GM06990 (cell line): ENCODE measurements around the gene RMDN2.

Experiments
- DNase-seq: peaks from one replicate; pipeline ENCODE4 v3.0.0-alpha.2; 2011; ENCODE audit not compliant: insufficient read length; ENCODE audit errors: extremely low read depth
- H3K27me3 ChIP-seq: replicated peaks from 2 replicates; pipeline ENCODE4 v1.6.0; 2011; ENCODE audit warnings: low read length; ENCODE audit not compliant: control insufficient read depth, insufficient read depth
- H3K36me3 ChIP-seq: 2 replicates; pipeline ENCODE4 v1.5.1; 2011; ENCODE audit warnings: low read length; ENCODE audit not compliant: control insufficient read depth, insufficient read depth
- H3K4me3 ChIP-seq: replicated peaks from 2 replicates; pipeline ENCODE4 v1.5.1; 2011; ENCODE audit warnings: low read depth, mild to moderate bottlenecking, control low read depth, low read length
- TF ChIP-seq, protein P1 (sequence below): IDR thresholded peaks from 2 replicates; pipeline ENCODE4 v1.5.1; 2011; ENCODE audit warnings: low read length, control low read depth, mild to moderate bottlenecking, inconsistent platforms; ENCODE audit not compliant: insufficient read depth, poor library complexity, severe bottlenecking

The RMDN2 gene

DNA sequence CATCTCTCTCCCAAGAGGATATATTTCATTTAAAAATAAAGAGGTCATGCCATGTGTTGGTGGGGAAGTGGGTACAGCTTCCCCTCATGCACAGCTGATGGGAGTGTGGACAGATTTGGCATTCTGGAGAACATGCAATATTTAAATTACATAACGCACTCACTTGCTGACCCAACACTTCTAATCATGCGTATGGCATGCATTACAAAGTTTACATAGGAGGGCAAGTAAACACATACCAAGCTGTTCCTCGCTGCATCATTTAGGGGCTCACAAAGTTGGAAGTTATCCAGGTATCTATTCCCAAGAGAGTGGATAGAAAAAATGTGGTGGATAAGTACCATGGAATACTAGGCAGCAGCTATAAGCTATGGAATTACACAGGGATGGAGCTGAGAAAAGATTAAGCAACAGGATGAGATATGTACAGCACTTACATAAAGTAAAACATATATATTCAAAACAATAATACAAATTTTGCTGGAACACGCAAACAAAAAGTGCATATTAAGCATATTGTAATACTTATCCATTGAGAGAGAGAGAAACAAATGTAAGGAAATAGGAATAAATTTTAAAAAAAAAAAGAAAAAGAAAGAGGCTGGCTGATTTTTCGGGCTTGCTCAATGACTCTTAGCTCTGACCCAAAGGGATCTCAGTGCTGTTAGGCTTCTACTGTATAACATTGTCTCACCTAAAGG is 139.9 kb downstream of the RMDN2 start:
- Histone ChIP-seq H3K4me3 (no peak overlapping the region), H3K36me3 (no peaks in the 10 kb centered on the region), H3K27me3 (no peaks in the 10 kb centered on the region)
- DNase-seq, result no peak
- TF ChIP-seq, protein P1, sequence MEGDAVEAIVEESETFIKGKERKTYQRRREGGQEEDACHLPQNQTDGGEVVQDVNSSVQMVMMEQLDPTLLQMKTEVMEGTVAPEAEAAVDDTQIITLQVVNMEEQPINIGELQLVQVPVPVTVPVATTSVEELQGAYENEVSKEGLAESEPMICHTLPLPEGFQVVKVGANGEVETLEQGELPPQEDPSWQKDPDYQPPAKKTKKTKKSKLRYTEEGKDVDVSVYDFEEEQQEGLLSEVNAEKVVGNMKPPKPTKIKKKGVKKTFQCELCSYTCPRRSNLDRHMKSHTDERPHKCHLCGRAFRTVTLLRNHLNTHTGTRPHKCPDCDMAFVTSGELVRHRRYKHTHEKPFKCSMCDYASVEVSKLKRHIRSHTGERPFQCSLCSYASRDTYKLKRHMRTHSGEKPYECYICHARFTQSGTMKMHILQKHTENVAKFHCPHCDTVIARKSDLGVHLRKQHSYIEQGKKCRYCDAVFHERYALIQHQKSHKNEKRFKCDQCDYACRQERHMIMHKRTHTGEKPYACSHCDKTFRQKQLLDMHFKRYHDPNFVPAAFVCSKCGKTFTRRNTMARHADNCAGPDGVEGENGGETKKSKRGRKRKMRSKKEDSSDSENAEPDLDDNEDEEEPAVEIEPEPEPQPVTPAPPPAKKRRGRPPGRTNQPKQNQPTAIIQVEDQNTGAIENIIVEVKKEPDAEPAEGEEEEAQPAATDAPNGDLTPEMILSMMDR, result no peak

- Histone ChIP-seq H3K27me3 (no peaks in the 10 kb centered on the region), H3K4me3 (no peak overlapping the region), H3K36me3 (no peaks in the 10 kb centered on the region)
- no peak for DNase-seq
- TF ChIP-seq, protein P1, result no peak
These were observed 140.5 kb downstream of the RMDN2 start for GRCh38 chr2:38065502-38066135.

DNA sequence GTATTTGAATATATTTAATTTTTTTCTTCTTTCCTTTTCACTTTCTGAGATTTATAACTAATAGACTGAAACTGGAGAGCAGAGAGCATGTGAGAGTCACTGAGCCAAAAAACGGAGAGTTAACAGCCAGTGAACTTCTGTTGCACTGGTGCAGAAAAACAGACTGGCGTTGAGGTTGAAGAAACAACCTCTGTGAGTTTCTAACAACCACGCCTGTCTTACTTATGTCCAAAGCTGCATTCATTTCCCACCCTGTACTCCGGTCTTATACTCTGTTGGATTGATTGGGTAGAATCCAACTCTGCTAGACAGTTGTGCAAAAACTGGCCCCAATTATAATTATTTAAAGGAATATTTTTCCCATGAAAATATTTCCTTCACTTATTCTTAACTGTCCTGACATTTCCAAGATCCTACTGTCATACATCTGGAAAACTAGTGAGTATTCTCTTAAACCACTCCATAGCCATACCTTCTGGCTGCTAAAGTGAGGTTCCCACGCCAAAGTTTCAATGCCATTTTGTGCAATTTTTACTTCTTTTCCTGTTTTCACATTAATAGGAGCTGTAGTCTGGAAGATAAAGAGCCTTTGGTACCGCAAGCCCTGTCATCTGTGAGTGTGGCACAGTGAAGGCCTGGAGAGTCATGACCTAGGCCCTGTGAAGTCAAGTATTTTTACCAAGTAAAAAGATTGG is 141.5 kb downstream of the RMDN2 start:
- Histone ChIP-seq H3K36me3 (no peaks in the 10 kb centered on the region), H3K27me3 (no peaks in the 10 kb centered on the region), H3K4me3 (no peak overlapping the region)
- no peak for DNase-seq
- TF ChIP-seq, protein P1, result no peak
